ENCODE data around the gene MTHFSD. TPM values are rescaled to one million over a fixed set of nuclear protein-coding genes. Genes with fewer than 3 reads are reported as not detected.
A peak's percentile ranks its signal among the peaks of the same experiment; 100 is the strongest.

The MTHFSD gene
- total RNA-seq, 2 donors from 2014 or later = 23.7 to 43.8 TPM

- Histone ChIP-seq H3K4me3 (peak overlapping the region; percentile 79 to 87), H3K27me3 (replicated peaks; ENCODE audit: insufficient read depth) (no peaks in the 10 kb centered on the region), H3K36me3 (peaks cover 0 to 5% of the 10 kb centered on the region in 2 donors), H3K4me1 (replicated peaks) (no peaks in the 10 kb centered on the region), H3K9me3 (no peaks in the 10 kb centered on the region), H3K27ac (peak overlapping the region; percentile 79 to 80)
- no peak for TF ChIP-seq POLR2A (IDR thresholded peaks at IDR 0.05)
- no peak for TF ChIP-seq CTCF (IDR thresholded peaks at IDR 0.05)
- TF ChIP-seq POLR2AphosphoS5 (IDR thresholded peaks at IDR 0.05) = no peak
- intact Hi-C loops (cut with DNase I) = no loop called here
- 3% methylated on average over 10 of the region's 10 CpGs for WGBS
- DNase-seq (ENCODE audit: low spot score) = no peak
These were observed 477 bp downstream of the MTHFSD start for GRCh38 chr16:86554599-86554916.

GRCh38 chr16:86553356-86553755, 1.7 kb downstream of the MTHFSD start:
- H3K4me1 ChIP-seq (replicated peaks) = no peaks in the 10 kb centered on the region
- no peak overlapping the region for H3K4me3 ChIP-seq
- intact Hi-C loops (cut with DNase I) = no loop called here
- H3K27ac ChIP-seq = no peak overlapping the region
- no peak for TF ChIP-seq POLR2AphosphoS5 (IDR thresholded peaks at IDR 0.05)
- no peak for TF ChIP-seq POLR2A (IDR thresholded peaks at IDR 0.05)
- no peak for TF ChIP-seq CTCF (IDR thresholded peaks at IDR 0.05)
- DNase-seq (ENCODE audit: low spot score) = no peak
- H3K36me3 ChIP-seq = peaks cover 0 to 5% of the 10 kb centered on the region in 2 donors
- H3K27me3 ChIP-seq (replicated peaks; ENCODE audit: insufficient read depth) = no peaks in the 10 kb centered on the region
- 96% methylated on average over 22 of the region's 22 CpGs for WGBS
- H3K9me3 ChIP-seq = no peaks in the 10 kb centered on the region

DNA sequence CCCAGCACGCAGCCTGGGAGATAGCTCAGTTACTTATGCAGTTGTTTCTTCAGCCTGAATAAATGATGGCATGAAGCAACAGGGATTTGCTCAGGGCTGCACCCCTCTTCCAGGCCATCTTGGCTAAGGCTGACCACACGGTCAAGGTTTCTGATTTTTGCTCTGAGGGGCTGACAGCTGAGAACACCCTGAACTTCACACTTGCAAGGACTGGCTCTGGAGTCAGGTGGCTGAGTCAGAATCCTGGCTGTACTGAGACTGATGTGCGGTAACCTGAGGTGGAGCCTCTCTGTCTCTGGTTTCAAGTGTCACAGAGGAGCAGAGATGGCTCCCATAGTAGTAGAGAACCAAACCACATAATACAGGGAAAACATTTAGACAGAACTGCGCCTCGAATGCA, 4.8 kb downstream of the MTHFSD start:
- Histone ChIP-seq H3K4me3 (no peak overlapping the region), H3K27ac (no peak overlapping the region), H3K4me1 (replicated peaks) (peaks cover 13% of the 10 kb centered on the region), H3K36me3 (peaks cover 0 to 5% of the 10 kb centered on the region in 2 donors), H3K27me3 (replicated peaks; ENCODE audit: insufficient read depth) (no peaks in the 10 kb centered on the region), H3K9me3 (no peaks in the 10 kb centered on the region)
- TF ChIP-seq CTCF (IDR thresholded peaks at IDR 0.05) = no peak
- TF ChIP-seq POLR2AphosphoS5 (IDR thresholded peaks at IDR 0.05) = no peak
- TF ChIP-seq POLR2A (IDR thresholded peaks at IDR 0.05) = no peak
- DNase-seq (ENCODE audit: low spot score) = no peak
- 83% methylated on average over 5 of the region's 5 CpGs for WGBS
- intact Hi-C loops (cut with DNase I) = no loop called here

DNA sequence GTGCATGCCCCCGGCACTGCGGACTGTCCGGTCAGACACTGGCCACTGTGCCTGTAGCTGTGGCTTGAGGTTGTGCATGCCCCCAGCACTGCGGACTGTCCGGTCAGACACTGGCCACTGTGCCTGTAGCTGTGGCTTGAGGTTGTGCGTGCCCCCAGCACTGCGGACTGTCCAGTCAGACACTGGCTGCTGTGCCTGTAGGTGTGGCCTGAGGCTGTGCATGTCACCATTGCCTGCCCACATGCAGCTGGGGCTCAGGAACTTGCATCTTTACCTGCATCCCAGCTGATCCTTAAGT, 5.2 kb downstream of the MTHFSD start:
- H3K36me3 ChIP-seq = peaks cover 0 to 5% of the 10 kb centered on the region in 2 donors
- no peak overlapping the region for H3K4me3 ChIP-seq
- TF ChIP-seq POLR2AphosphoS5 (IDR thresholded peaks at IDR 0.05) (no peak), POLR2A (IDR thresholded peaks at IDR 0.05) (no peak), CTCF (IDR thresholded peaks at IDR 0.05) (no peak)
- no peaks in the 10 kb centered on the region for H3K27me3 ChIP-seq (replicated peaks; ENCODE audit: insufficient read depth)
- no peak overlapping the region for H3K27ac ChIP-seq
- no peaks in the 10 kb centered on the region for H3K9me3 ChIP-seq
- DNase-seq (ENCODE audit: low spot score) = no peak
- WGBS = 89% methylated on average over 4 of the region's 7 CpGs
- H3K4me1 ChIP-seq (replicated peaks) = peaks cover 13% of the 10 kb centered on the region
- intact Hi-C loops (cut with DNase I) = no loop called here

DNA sequence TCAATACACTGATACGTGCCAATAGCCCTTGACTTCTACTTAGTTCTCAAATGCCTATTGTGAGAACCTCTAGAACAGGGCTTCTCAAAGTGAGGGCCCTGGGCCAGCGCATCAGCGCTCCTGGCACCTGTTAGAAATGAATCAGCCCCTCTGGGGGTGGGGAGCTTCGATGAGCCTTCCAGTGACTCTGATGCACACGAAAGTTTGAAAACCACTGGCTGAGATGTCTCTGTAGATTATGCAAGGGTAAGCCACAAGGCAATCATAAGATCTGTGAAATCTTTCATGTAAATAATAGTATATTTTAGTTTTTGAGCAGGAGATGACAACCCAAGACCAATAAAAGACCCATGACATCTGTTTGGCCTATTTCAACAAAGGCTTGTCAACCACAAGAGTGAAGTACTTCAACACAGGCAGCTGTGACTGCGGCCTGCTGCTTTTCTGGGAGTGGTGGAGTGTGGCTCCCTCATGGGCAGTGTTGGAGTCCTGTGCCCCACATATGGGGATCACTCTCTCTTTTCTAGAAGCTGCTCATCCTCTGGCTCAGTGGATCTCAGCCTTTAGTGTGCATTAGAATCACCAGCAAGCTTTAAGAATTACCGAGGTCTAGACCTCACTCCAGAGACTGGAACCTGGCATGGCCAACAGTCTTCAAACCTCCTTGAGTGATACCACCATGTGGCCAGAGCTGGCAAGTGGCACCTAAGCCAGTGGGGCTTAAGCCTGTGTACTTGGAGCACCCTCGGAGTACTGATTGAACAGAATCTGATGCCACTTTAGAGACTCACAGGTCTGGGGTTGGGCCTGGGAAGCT, 5.8 kb downstream of the MTHFSD start:
- H3K36me3 ChIP-seq = peaks cover 0 to 5% of the 10 kb centered on the region in 2 donors

More for the DNA sequence above, 5.8 kb downstream of the MTHFSD start:
- 78% methylated on average over 8 of the region's 8 CpGs for WGBS
- Histone ChIP-seq H3K27me3 (replicated peaks; ENCODE audit: insufficient read depth) (no peaks in the 10 kb centered on the region), H3K27ac (no peak overlapping the region), H3K4me3 (no peak overlapping the region), H3K4me1 (replicated peaks) (peaks cover 13% of the 10 kb centered on the region), H3K9me3 (no peaks in the 10 kb centered on the region)
- TF ChIP-seq POLR2A (IDR thresholded peaks at IDR 0.05) (no peak), CTCF (IDR thresholded peaks at IDR 0.05) (no peak), POLR2AphosphoS5 (IDR thresholded peaks at IDR 0.05) (no peak)
- no peak for DNase-seq (ENCODE audit: low spot score)
- intact Hi-C loops (cut with DNase I) = no loop called here
